HG03045 (cell line): Measurements from ENCODE around the gene CACYBP.
A peak's percentile ranks its signal among the peaks of the same experiment; 100 is the strongest.

Experiments
- ATAC-seq: cut with Tn5 transposase; IDR thresholded peaks from one replicate; pipeline ENCODE4 v1.9.1; 2021; ENCODE audit warnings: mild to moderate bottlenecking, moderate library complexity; ENCODE audit not compliant: unreplicated experiment

The CACYBP gene

DNA sequence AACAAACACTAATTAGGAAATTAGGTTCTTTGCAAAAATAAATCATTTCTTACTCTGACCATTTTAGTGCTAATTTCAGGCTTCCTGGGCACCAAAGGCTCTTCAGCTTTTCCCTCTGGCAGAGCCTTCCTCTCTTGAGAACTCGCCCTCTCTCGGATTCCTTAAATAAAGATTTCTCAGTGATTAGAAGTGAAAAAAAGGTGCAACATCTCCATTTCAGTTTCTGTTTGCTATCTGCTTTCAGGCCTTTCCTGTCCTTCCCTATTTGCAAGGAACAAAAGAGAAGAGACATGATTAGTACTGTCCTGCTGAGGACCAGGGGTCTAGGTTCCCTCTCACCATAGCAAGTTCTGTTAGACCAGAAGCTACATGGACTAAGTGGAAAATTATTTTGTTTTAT, 27.8 kb upstream of the CACYBP start:
- no peak for ATAC-seq

DNA sequence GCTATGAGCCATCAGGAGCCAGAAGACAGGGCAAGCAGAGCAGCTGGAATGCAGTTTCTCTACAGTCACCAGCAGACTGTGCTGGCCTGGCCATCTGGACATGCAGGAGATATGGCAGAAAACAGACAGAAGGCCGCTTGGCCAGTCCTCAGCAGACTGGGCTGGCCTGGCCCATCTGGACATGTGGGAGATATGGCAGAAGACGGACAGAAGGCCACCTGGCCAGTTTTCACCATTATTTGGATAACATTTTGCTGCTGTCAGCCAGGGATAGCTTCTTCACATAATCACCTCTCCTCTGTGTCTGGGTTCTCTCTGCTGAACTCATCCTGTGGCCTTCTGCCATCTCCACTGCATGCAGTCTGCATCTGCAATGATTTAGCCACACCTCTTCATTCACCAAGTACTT, 25.0 kb upstream of the CACYBP start:
- no peak for ATAC-seq

DNA sequence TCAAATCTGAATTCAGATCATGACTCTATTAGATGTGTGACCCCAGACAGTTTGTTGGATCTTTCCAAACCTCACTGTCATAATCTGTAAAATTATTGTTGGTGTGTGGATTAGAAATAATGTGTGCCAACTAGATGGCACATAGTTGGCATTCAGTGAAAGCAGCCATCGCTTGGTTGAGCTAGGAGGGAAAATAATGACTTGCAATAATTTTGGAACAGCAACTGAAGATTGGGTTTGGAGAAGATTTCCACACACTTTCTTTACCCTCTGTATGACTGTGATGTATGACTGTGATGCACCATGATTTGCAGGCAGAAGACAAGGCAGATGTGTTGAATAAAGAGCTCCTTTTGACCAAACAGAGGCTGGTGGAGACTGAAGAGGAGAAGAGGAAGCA, 24.0 kb upstream of the CACYBP start:
- no peak for ATAC-seq

DNA sequence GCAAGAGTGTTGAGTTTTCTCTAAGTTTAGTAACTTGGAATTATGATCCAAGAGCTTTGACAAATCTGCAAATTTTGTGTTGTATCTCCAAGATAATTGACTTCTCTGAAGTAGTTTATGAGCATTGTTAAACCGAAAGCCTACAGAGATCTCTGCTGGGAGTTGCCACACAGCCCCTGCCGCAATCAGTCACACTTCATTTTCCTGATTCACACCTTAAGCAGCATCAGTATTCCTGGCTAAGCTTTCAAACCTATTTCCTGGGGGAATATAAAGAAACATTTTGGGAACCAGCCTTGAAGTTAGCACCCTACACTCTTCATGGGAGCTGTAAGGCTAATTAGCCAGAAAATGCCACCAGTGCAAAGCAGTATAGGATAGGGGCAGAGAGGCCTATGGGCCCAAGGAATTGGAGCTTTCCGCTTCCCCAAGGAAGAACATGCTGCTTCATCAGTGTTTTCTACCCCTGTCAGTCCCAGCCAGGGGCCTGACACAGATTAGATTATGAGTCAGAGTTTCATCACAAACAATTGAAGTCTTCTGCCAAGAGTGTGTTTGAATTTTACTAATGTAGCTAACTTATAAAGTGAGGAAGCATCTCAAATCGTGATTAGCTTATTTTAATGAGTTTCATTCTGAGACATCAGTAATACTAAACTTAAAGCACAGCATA, 23.2 kb upstream of the CACYBP start:
- no peak for ATAC-seq

DNA sequence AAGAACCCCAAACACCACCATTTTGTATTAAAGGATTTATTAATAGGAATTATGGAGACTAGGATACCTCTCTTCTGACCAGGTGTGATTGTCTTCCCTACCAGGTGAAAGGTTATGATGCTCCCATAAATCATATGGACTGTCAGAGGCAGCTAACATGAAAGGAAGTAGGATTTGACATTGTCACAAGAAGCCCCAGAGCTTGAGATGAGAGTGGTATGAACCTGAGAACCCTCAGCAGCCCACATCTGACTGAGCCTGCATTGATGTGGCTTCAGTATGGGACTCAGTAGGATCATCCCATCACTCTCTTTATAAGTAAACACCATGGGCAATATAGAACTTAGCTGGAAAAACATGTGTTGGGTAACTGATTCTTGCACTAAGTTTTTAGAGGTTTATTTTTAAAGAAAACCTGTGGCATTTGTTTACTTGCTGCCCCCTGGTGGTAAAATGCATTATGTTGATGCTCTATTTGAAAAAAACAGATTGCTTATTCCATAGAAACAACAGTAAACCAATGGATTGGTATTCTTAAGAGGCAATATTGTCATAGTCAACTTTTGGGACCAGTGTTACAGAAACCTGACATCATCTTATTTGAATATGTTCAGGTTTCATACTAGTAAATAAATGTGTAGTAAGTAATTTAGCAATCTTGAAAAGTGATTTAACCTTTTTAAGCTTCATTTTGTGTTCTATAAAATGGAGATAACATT, 16.6 kb upstream of the CACYBP start:
- no peak for ATAC-seq

DNA sequence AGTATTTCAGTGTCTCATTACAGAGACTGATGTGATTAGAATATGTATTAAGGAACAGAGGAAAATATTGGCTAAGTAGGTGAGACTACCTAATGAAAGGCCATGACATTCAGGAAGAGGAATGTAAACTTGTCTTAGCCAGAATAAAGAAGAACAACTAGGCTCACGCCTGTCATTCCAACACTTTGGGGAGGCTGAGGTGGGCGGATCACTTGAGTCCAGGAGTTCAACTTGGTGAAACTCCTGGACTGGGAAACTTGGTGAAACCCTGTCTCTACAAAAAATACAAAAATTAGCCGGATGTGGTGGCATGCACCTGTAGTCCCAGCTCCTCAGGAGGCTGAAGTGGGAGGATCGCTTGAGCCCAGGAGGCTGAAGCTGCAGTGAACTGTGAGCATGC, 14.8 kb upstream of the CACYBP start:
- ATAC-seq: no peak

DNA sequence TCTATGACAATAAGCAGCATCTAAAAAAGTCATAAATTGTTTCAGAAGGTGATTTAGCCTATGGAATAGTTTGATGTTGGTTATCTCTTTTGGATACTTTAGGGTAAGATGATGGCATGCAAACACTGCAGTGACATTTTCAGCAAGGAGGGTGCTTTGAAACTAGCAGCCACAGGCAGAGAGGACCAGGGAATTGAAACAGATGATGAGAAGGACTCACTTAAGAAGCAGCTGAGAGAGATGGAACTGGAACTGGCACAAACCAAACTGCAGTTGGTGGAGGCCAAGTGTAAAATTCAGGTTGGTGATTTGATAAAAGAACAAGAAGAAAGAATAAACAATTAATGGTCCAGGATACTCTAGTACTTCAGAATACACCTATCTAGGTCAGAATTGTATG, 11.2 kb upstream of the CACYBP start:
- no peak for ATAC-seq

DNA sequence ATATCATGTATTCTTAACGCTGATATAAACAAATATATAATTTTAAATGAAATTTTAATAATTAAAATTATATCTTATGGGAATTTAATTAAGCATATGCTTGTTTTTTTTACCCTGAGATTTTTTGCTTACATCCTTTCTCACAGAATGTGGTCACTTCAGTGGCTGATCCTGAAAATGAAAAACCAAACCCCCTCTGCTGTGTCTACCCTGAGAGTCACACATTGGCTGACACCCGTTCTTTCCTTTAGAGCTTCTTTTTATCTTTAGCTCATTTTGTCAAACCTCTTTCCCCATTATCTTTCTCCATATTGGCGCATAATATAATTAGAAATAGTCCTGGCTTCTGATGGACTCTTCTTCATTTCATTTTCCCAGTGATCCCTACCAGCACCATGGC, 10.8 kb upstream of the CACYBP start:
- ATAC-seq: peak; percentile 52

DNA sequence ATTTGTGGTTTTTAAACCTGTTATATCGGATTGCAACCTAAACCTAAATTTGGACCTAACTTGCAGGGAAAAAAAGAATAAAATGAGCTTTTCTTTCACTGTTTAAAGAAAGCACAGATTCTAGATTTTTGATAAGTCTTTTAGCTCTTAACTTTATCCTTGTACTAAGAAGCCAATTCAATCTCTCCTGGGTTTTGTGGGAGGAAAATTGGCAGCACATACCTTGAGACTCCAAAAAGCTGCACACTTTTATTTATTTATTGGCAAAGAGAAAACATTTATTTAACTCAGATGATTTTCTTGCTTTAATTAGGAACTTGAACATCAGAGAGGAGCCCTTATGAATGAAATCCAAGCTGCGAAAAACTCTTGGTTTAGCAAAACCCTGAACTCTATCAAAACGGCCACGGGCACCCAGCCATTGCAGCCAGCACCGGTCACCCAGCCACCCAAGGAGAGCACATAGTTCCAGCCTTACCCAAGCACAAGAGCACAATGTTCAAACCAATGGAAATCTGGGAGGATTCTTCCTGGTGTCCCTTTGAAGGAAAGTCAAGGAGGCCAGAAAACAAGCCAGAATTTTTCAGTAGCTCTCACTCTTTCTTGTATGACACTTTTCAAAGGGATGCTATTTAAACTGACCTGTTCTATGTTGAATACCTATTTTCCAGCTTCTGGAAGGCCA, 10.1 kb upstream of the CACYBP start:
- ATAC-seq: no peak

DNA sequence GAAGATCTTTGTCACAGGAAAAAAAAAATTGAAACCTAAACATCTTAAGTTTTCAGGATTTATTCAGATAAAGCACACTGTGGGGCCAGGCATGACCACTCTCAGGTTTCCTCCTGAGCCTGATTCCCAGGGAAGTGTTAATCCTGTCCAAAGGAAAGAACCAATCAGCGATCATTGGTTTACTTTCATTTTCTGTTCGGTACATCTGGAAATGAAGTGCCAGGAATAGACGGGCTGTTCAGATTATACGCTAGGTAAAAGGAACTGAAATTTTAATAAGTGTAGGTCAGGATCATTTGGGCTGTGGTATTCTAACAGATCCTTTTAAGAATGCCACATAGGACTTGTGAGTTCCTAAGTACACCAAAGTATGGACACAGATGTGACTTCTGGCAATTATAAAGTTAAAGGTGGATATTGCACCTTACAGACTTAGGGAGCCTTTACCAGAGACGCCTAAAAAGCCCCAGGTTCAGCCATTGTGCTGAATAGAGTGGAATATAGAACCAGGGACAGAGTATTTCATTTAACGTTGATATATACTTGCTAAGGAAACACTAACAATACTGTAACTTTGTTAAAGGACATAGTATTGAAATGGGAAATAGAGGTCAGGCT, 9.3 kb upstream of the CACYBP start:
- ATAC-seq: no peak

DNA sequence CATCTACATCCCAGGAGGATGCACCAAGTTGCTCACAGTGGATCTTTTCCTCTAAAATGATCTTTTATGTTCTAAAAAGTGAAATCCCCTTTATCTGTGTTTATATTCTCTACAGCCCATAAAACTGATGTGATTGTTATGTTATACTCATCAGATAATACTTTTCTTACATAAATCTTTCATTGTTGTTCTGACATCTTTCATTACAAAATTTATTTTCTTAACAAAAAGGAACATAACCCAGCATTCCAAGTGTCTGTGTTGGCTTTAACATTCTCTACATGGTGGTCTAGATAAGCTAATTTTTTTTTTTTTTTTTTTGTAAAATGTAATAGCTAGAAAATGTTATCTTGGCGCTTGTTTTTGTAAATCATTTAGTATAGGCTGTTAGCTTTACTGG, 8.3 kb upstream of the CACYBP start:
- ATAC-seq: no peak

DNA sequence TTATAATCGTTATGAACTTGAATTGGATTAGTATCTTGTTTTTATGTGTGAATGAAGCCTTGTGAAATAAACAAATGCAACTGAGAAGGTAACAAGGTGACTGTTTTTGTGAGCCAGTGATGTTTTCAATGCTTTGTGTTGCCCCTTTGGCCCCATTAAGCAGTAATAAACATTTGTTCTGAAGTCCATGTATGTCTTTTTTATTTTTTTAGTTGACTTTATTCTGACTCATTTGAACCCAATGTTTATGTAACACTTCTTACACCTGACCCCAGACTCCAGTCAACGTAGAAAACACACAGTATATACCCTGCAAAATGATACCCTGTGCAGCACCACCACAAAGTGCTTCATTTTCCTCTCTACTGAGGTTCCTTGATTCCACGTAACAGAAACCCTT, 4.6 kb upstream of the CACYBP start:
- ATAC-seq: no peak

DNA sequence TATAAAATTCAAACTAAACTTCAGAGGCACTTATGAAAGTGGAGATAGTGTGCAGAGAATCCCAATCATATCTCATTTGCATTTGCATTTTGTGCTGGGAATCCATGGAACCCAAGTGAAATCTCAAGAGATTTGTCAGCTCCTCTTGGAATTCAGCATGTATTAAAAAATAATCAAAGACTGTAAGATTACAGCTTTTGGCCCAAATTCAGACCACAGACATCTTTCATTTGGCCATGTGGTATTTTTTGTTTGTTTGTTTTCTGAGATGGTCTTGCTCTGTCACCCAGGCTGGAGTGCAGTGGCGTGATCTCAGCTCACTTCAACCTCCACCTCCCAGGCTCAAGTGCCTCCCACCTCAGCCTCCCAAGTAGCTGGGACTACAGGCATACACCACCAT, 3.8 kb upstream of the CACYBP start:
- ATAC-seq: no peak

DNA sequence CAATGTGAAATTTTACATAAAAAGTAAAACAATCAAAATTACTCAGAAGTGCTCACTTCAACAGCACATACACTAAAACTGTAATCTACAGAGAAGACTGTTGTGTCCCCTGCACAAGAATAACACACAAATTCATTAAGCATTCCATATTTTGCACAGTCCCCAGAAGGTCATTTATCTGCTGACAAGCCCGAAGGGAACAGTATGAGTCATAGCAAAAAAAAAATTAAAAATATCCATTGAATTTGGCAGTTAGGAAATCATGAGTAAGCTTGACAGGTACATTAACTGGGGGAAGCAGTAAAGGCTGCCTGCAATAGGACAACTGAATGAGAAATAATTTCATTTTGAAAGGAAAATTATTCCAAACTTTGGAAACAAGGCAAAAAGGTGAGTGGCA, 3.3 kb upstream of the CACYBP start:
- no peak for ATAC-seq

DNA sequence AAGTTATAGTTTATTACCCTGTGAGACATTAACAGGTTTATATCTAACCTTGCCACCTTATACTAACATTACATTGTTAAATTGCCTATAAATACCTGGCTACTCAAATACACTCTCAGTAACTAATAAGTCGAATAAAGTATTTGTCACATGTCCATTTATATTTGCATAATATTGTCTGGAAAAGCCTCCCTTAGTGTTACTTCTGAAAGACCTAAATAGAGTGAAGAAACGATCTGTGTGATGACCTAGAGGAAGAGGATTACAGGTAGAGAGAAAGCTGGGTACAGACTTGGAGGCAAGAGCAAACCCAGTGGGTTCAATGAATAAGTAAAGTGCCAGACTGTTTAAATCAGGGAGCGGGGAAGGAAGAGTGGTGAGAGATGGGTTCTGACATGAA, 2.7 kb upstream of the CACYBP start:
- ATAC-seq: no peak

DNA sequence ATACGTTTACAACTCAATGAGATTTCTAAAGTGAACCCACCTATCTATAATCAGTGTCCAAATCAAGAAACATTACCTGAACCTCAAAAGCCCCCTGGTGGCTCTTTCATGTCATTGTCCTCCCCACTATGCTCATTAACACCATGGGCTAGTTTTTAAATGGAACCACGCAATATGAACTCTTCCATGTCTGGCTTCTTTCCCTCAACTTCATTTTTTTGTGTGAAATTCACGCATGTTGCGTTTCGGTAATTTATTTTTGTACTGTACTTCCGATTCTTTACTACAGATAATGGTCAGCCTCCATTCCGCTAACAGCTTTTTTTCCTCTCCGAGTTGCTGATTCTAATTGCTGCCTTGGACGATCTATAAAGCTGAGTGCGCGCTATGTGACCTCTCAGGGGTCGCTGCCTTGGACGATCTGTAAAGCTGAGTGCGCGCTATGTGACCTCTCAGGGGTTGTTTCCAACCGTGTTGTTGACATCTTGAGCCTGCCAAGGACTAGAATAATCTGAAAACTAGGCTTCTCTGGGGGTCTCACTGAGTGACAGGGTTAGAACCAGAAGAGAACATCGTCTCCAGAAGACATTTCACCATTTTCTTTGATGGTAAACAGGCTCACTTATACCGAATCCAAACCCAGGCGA, 1.1 kb upstream of the CACYBP start:
- peak; percentile 0 for ATAC-seq

DNA sequence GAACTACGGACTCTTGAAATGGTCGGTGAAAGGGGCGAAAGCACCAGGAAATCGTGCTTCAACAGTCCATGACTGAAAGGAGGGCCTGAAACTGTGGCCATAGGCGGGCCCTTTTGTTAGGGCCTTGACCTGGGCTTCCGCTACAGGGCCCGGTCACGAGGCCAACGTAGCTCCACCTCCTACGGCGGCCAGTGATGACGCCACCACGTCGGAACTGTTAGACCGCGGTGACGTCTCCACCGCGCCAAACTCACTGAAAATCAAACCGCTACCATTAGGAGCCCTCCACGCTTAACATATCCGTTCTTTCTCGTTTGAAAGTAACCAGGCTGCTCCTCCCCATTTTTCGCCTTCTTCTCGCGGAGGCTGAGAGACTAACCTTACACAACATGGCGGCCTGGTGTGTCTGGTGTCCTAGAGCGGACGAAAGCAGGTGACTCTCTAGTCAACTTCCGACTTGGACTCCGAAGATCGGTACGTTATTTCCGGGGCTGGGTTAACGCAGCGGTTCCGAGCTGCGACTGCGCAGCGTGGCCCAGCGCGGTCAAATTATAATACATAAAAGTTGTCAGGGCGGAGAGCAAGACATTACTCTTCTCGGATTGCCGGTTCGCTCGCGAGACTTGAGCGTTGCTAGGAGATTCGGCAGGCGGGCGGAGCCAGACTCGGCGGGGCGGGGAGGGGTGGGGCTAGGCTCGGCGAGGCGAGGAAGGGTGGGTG, 371 bp upstream of the CACYBP start:
- peak; percentile 79 for ATAC-seq

DNA sequence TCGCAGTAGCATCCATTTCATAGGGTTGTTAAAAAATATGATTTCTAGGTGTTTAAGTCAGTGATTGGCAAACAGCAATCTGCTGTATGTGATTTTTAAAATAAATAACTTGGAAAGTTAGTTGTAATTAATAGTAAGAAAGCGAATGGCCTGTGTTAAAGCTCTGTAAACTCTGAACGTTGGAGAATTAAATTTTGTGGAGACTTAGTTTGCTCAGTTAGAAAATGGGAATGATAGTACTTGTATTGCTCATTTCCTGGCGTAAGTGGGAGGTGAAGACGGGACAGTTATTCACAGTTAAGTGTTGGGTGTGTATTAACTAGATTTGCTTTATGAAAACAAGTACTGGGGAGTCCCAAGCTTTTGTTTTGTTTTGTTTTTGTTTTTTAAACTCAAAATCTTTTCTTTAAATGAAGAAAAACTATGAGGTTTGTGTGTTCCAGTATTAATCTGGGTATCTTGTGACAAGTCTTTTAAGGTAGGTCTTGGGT, 995 bp downstream of the CACYBP start:
- ATAC-seq: no peak

DNA sequence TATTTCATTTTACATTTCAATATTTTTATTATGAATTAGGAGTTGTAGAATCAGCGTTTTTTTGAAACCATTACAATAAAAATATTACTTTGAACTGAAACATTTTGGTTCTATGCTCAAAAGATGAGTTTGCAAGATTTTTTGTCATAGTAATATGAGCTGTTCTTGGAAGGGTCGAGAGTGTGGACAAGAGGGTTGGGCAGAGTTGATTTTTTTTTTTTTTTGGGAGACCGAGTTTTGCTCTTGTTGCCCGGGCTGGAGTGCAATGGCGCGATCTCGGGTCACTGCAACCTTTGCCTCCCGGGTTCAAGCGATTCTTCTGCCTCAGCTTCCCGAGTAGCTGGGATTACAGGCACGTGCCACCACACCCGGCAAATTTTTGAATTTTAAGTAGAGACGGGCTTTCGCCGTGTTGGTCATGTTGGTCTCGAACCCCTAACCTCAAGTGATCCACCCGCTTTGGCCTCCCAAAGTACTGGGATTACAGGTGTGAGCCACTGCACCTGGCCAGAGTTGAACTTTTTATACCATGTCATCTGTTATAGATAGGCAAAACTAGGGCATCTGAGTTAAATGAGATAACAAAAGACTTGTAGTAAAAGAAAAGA, 3.3 kb downstream of the CACYBP start:
- no peak for ATAC-seq

DNA sequence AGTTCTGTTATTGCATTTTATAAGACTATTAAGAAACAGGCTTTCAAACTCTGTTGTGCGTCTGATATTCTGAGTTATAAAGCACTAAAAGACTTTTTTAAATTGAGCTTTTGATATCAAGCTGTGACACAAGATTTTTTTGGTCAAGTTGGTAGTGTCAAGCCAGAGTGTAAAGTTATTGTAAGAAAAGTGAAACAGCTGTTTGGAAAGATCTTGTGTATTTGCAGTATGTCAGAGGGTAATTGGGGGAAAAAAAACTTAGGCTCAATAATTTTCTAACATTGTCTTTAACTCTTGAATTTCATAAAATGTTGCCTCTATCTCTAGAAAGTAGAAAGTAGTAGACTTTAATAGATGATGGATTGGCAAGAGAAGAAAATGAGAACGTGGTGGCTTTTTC, 3.8 kb downstream of the CACYBP start:
- ATAC-seq: no peak
